ENCODE measurements around the gene HTRA3.

HTRA3 gene

GRCh38 chr4:8315435-8316250 lies 46.1 kb downstream of the HTRA3 start:
- no peak for DNase-seq

- no peak for DNase-seq
These were observed 46.8 kb downstream of the HTRA3 start for GRCh38 chr4:8316251-8316771.

- DNase-seq, result no peak
These were observed 47.4 kb downstream of the HTRA3 start for GRCh38 chr4:8316911-8317351.

- no peak for DNase-seq
These were observed 47.9 kb downstream of the HTRA3 start for GRCh38 chr4:8317474-8317873.

- no peak for DNase-seq
These were observed 49.0 kb downstream of the HTRA3 start for GRCh38 chr4:8318509-8318908.

GRCh38 chr4:8319061-8319460 lies 49.5 kb downstream of the HTRA3 start:
- DNase-seq, result no peak

GRCh38 chr4:8319731-8320385 lies 50.3 kb downstream of the HTRA3 start:
- no peak for DNase-seq

GRCh38 chr4:8320386-8320750 lies 50.8 kb downstream of the HTRA3 start:
- DNase-seq, result no peak

GRCh38 chr4:8321220-8321619 lies 51.7 kb downstream of the HTRA3 start:
- DNase-seq, result no peak

- DNase-seq, result no peak
These were observed 52.2 kb downstream of the HTRA3 start for GRCh38 chr4:8321771-8322170.

GRCh38 chr4:8322794-8323704 lies 53.5 kb downstream of the HTRA3 start:
- no peak for DNase-seq

- no peak for DNase-seq
These were observed 54.5 kb downstream of the HTRA3 start for GRCh38 chr4:8323947-8324555.

GRCh38 chr4:8324640-8325239 lies 55.2 kb downstream of the HTRA3 start:
- DNase-seq, result no peak

- DNase-seq, result no peak
These were observed 55.9 kb downstream of the HTRA3 start for GRCh38 chr4:8325291-8325973.

GRCh38 chr4:8326206-8326605 lies 56.7 kb downstream of the HTRA3 start:
- DNase-seq, result no peak

- no peak for DNase-seq
These were observed 58.9 kb downstream of the HTRA3 start for GRCh38 chr4:8328456-8328855.

- DNase-seq, result no peak
These were observed 59.5 kb downstream of the HTRA3 start for GRCh38 chr4:8328866-8329559.

GRCh38 chr4:8329560-8329858 lies 60.0 kb downstream of the HTRA3 start:
- no peak for DNase-seq

GRCh38 chr4:8329859-8330761 lies 60.6 kb downstream of the HTRA3 start:
- no peak for DNase-seq

Measured in CD4-positive, alpha-beta T cell treated with Interferon alpha-2 for 1 hour (primary cell).